ENCODE results near the gene PWP1.

DNA sequence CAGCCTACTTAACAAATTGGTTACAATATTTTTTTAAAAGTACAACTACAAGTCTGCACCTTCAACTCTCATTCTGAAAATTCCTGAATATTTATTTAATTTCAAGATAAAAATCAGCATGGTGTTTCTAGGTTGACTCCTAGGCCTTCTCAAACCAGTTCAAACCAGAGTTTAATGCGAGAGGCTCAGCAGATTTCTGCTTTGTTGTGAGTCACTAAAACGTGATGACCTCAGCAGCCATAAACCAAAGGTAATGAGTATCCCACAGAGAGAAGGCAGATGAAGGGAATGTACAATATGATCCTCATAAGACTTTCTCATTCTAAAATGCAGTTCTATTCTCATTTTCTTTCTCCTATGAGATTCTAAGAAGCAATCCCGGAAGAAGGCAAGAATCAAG lies 73.8 kb downstream of the PWP1 start:
- TF ChIP-seq CEBPB (IDR thresholded peaks at IDR 0.05; ENCODE audit: low read depth, low read length) (no peak), MAZ (IDR thresholded peaks at IDR 0.05; ENCODE audit: borderline replicate concordance, low read depth, low read length) (no peak), CTCF (conservative IDR thresholded peaks at IDR 0.05; ENCODE audit: low read depth, low read length) (no peak), MXI1 (IDR thresholded peaks at IDR 0.05; ENCODE audit: borderline replicate concordance, low read depth, low read length) (no peak), POLR2A (IDR thresholded peaks at IDR 0.05; ENCODE audit: low read depth, low read length) (no peak), CHD1 (IDR thresholded peaks at IDR 0.05; ENCODE audit: low read depth, low read length) (no peak), RAD21 (IDR thresholded peaks at IDR 0.05; ENCODE audit: low read length) (no peak), ELK1 (IDR thresholded peaks at IDR 0.05; ENCODE audit: borderline replicate concordance, low read depth, low read length) (no peak), MAFK (IDR thresholded peaks at IDR 0.05; ENCODE audit: low read depth, low read length) (peak; percentile 93), RCOR1 (IDR thresholded peaks at IDR 0.05; ENCODE audit: insufficient replicate concordance, low read length) (no peak)
- TF ChIP-seq, protein P1, sequence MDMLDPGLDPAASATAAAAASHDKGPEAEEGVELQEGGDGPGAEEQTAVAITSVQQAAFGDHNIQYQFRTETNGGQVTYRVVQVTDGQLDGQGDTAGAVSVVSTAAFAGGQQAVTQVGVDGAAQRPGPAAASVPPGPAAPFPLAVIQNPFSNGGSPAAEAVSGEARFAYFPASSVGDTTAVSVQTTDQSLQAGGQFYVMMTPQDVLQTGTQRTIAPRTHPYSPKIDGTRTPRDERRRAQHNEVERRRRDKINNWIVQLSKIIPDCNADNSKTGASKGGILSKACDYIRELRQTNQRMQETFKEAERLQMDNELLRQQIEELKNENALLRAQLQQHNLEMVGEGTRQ (IDR thresholded peaks at IDR 0.05; ENCODE audit: low read depth, low read length), result no peak

Measured in IMR-90 (cell line).